A549 (cell line): ENCODE results near the gene COL19A1. TPM values are rescaled to one million over a fixed set of nuclear protein-coding genes. Genes with fewer than 3 reads are reported as not detected.

Experiments
- ATAC-seq, 2 experiments: fragments of 200-7000 bp in 1 of 2; fragments of >200 bp in 1 of 2; cut with Nextera tagmentation in 1 of 2; cut with Tn5 transposase in 1 of 2; 3 replicates each; pipeline versions ENCODE4 v1.8.0 to v1.9.1; 2018 to 2020; ENCODE audit warnings: mild to moderate bottlenecking in 1 of 2, moderate library complexity in 1 of 2
- CTCF ChIA-PET: fragments of 300-600 bp; sonication (Branson Sonifier 250); formaldehyde crosslinking; extraction: SDS; loops from one replicate; lab custom pipeline; 2021; ENCODE audit warnings: antibody characterized with exemption, inconsistent platforms; lab: Yijun Ruan, JAX
- POLR2A ChIA-PET: fragments of 350-600 bp; formaldehyde crosslinking; extraction: SDS; loops from one replicate; lab custom pipeline; 2021; ENCODE audit warnings: antibody characterized with exemption, inconsistent platforms; lab: Yijun Ruan, JAX
- DNase-seq, 2 experiments: peaks; one replicate each; pipeline versions ENCODE4 v3.0.0 to v3.0.0-alpha.2; 2011 to 2016; ENCODE audit warnings: low read depth in 1 of 2, low spot score in 1 of 2
- FAIRE-seq: peaks from 2 replicates; lab custom pipeline; 2011; peaks lifted over from hg19 to GRCh38; lab: Jason Lieb, UNC
- H3K27ac ChIP-seq, 2 experiments: fragments of >200 bp; sonication (Bioruptor Twin); formaldehyde crosslinking; 3 replicates each; pipeline ENCODE4 v1.5.1; 2016 to 2017
- H3K4me1 ChIP-seq: fragments of >200 bp; sonication (Bioruptor Twin); formaldehyde crosslinking; 3 replicates; pipeline ENCODE4 v1.6.1; 2016
- H3K4me2 ChIP-seq: fragments of >200 bp; sonication (Bioruptor Twin); formaldehyde crosslinking; 3 replicates; pipeline ENCODE4 v1.6.1; 2016
- H3K4me3 ChIP-seq: fragments of >200 bp; sonication (Bioruptor Twin); formaldehyde crosslinking; 3 replicates; pipeline ENCODE4 v1.5.1; 2016
- H3K9me3 ChIP-seq: fragments of >200 bp; sonication (Bioruptor Twin); formaldehyde crosslinking; 3 replicates; pipeline ENCODE4 v1.6.1; 2016
- BCL3 ChIP-seq: fragments of >200 bp; sonication (Bioruptor Twin); formaldehyde crosslinking; IDR thresholded peaks from 3 replicates; pipeline ENCODE4 v1.6.1; 2016
- CTCF ChIP-seq: fragments of >200 bp; sonication (Bioruptor Twin); formaldehyde crosslinking; IDR thresholded peaks from 3 replicates; pipeline ENCODE4 v1.5.1; 2016
- E2F6 ChIP-seq: IDR thresholded peaks from 2 replicates; pipeline ENCODE4 v1.6.1; 2012; ENCODE audit warnings: low read depth, borderline replicate concordance
- EHMT2 ChIP-seq: fragments of 200-600 bp; sonication (generic); IDR thresholded peaks from 2 replicates; pipeline ENCODE4 v1.6.1; 2016; ENCODE audit warnings: antibody characterized with exemption, low read depth, mild to moderate bottlenecking, moderate library complexity
- ELK1 ChIP-seq: fragments of 150-350 bp; IDR thresholded peaks from 2 replicates; pipeline ENCODE4 v1.6.1; 2014; ENCODE audit warnings: low read depth, mild to moderate bottlenecking, low read length
- EP300 ChIP-seq, 2 experiments: fragments of >200 bp; sonication (Bioruptor Twin); formaldehyde crosslinking; IDR thresholded peaks; 2 replicates in 1 of 2; 3 replicates in 1 of 2; pipeline ENCODE4 v1.6.1; 2016 to 2017
- FOSL2 ChIP-seq, 2 experiments: fragments of 450-650 bp in 1 of 2; fragments of >200 bp in 1 of 2; sonication (Bioruptor Twin) in 1 of 2; formaldehyde crosslinking; IDR thresholded peaks; 2 replicates each; pipeline versions ENCODE4 v1.5.0 to v1.6.1; 2016 to 2020; ENCODE audit warnings: mild to moderate bottlenecking in 1 of 2, moderate library complexity in 1 of 2
- HDAC2 ChIP-seq: fragments of 200-600 bp; sonication (generic); IDR thresholded peaks from 2 replicates; pipeline ENCODE4 v1.6.1; 2016
- HOXB13 ChIP-seq: fragments of 250-450 bp; sonication (Bioruptor Pico); IDR thresholded peaks from 2 replicates; pipeline ENCODE4 v1.5.0; 2020; ENCODE audit warnings: low read depth, mild to moderate bottlenecking, moderate library complexity
- JUNB ChIP-seq: fragments of >200 bp; sonication (Bioruptor Twin); formaldehyde crosslinking; IDR thresholded peaks from 2 replicates; pipeline ENCODE4 v1.6.1; 2016
- KDM1A ChIP-seq: fragments of 200-600 bp; sonication (generic); IDR thresholded peaks from 2 replicates; pipeline ENCODE4 v1.6.1; 2016; ENCODE audit warnings: low read depth, mild to moderate bottlenecking
- KDM5A ChIP-seq: fragments of 200-600 bp; sonication (generic); IDR thresholded peaks from 2 replicates; pipeline ENCODE4 v1.6.1; 2016; ENCODE audit warnings: antibody characterized with exemption, mild to moderate bottlenecking
- MYC ChIP-seq: IDR thresholded peaks from 2 replicates; pipeline ENCODE4 v1.6.1; 2012; ENCODE audit warnings: mild to moderate bottlenecking, inconsistent platforms, low read length, improper control_type of control experiment, borderline replicate concordance
- POLR2AphosphoS2 ChIP-seq: conservative IDR thresholded peaks from 2 replicates; pipeline ENCODE4 v1.6.1; 2012; ENCODE audit warnings: low read length, improper control_type of control experiment, inconsistent platforms
- RCOR1 ChIP-seq: fragments of 150-350 bp; IDR thresholded peaks from 2 replicates; pipeline ENCODE4 v1.6.1; 2014; ENCODE audit warnings: antibody characterized with exemption, low read length, low read depth
- SREBF2 ChIP-seq: fragments of 450-650 bp; IDR thresholded peaks from 2 replicates; pipeline ENCODE4 v1.6.1; 2014; ENCODE audit warnings: mild to moderate bottlenecking, moderate library complexity
- ZSCAN20 ChIP-seq: fragments of 250-450 bp; sonication (Bioruptor Pico); IDR thresholded peaks from 2 replicates; pipeline ENCODE4 v1.8.0; 2022; ENCODE audit warnings: mild to moderate bottlenecking, moderate library complexity
- WGBS: methylation state at CpG from one replicate; pipeline ENCODE4 v1.1.6; 2017; ENCODE audit errors: missing lambda C conversion rate; 5-methylcytosine and 5-hydroxymethylcytosine counted together
- polyA plus RNA-seq, 4 experiments: library from polyadenylated mRNA; depleted of rRNA in 3 of 4; stranded (reverse); fragments of >200 nt; fragmentation: RNase III in 1 of 4; extraction: RNeasy Plus Mini Kit Qiagen cat#74134 plus additional on column Dnase treatment in 1 of 4; gene quantifications; 2 replicates in 3 of 4; 3 replicates in 1 of 4; pipeline ENCODE4 v1.2.3, GENCODE V29; 2011 to 2017

COL19A1 gene
- polyA plus RNA-seq, 2 of the 4 experiments (the other 2 are of a cell fraction): not detected

GRCh38 chr6:70040766-70041165, 174.4 kb downstream of the COL19A1 start:
- Histone ChIP-seq H3K9me3 (no peaks in the 10 kb centered on the region), H3K4me3 (no peak overlapping the region), H3K4me2 (no peak overlapping the region), H3K27ac (no peak overlapping the region), H3K4me1 (no peaks in the 10 kb centered on the region)
- FAIRE-seq: no peak
- TF ChIP-seq JUNB: no peak
- no peak for ATAC-seq
- WGBS: 11% methylated on average over 2 of the region's 2 CpGs
- CTCF ChIA-PET: no interaction called here
- POLR2A ChIA-PET: no interaction called here
- no peak for DNase-seq

- Histone ChIP-seq H3K9me3 (no peaks in the 10 kb centered on the region), H3K27ac (no peak overlapping the region), H3K4me2 (no peak overlapping the region), H3K4me1 (no peaks in the 10 kb centered on the region), H3K4me3 (no peak overlapping the region)
- WGBS: 49% methylated on average over 1 of the region's 1 CpG
- POLR2A ChIA-PET: no interaction called here
- ATAC-seq (no peak), DNase-seq (no peak), FAIRE-seq (no peak)
- CTCF ChIA-PET: no interaction called here
- TF ChIP-seq E2F6: no peak
- no peak for TF ChIP-seq POLR2AphosphoS2
- TF ChIP-seq HOXB13 (CRISPR knock-in tag): no peak
- TF ChIP-seq SREBF2: no peak
- no peak for TF ChIP-seq BCL3
- no peak for TF ChIP-seq KDM5A
- TF ChIP-seq EP300 (IDR thresholded peaks at IDR 0.05): no peak
- no peak for TF ChIP-seq FOSL2 (IDR thresholded peaks at IDR 0.05)
- TF ChIP-seq FOSL2 (CRISPR knock-in tag; IDR thresholded peaks at IDR 0.05): no peak
- no peak for TF ChIP-seq ELK1
- TF ChIP-seq KDM1A: no peak
- TF ChIP-seq EHMT2: no peak
Measured at GRCh38 chr6:70041411-70041810, 175.1 kb downstream of the COL19A1 start.

- 27% methylated on average over 3 of the region's 3 CpGs for WGBS
- no peak overlapping the region for H3K27ac ChIP-seq
- ChIA-PET POLR2A (no interaction called here), CTCF (no interaction called here)
- H3K4me1 ChIP-seq: no peaks in the 10 kb centered on the region
- TF ChIP-seq SREBF2 (no peak), CTCF (no peak), HDAC2 (no peak), MYC (no peak), RCOR1 (no peak), ZSCAN20 (no peak)
- DNase-seq (no peak), FAIRE-seq (no peak), ATAC-seq (no peak)
- no peak overlapping the region for H3K4me2 ChIP-seq
- no peaks in the 10 kb centered on the region for H3K9me3 ChIP-seq
- H3K4me3 ChIP-seq: no peak overlapping the region
Measured at GRCh38 chr6:70045413-70045812, 179.1 kb downstream of the COL19A1 start.
